DOHH2 (cell line): Measurements from ENCODE around the gene EPSTI1.
A peak's percentile ranks its signal among the peaks of the same experiment; 100 is the strongest.
"Not testable (repeated sequence)": the region's sequence is repeated elsewhere in the genome, so short reads cannot be mapped to it uniquely, and the experiment has no call there.

Experiments
- H3F3A ChIP-seq: fragments of 200-600 bp; sonication (generic), shearing (Covaris generic); 2 replicates; pipeline ENCODE4 v1.6.0; 2016; ENCODE audit warnings: antibody characterized with exemption, mild to moderate bottlenecking; ENCODE audit not compliant: control insufficient read depth, insufficient read depth
- H3K27ac ChIP-seq: fragments of 200-600 bp; sonication (generic); 2 replicates; pipeline ENCODE4 v1.5.1; 2014; ENCODE audit warnings: low read depth, mild to moderate bottlenecking, low read length, moderate library complexity
- H3K27me3 ChIP-seq: fragments of 200-600 bp; sonication (generic); 2 replicates; pipeline ENCODE4 v1.6.1; 2014; ENCODE audit warnings: mild to moderate bottlenecking, low read length, mixed read lengths; ENCODE audit not compliant: control insufficient read depth
- H3K36me3 ChIP-seq: fragments of 200-600 bp; sonication (generic); 2 replicates; pipeline ENCODE4 v1.6.1; 2014; ENCODE audit warnings: mild to moderate bottlenecking, low read length, moderate library complexity, mixed read lengths; ENCODE audit not compliant: control insufficient read depth
- H3K4me1 ChIP-seq: fragments of 200-600 bp; sonication (generic); 2 replicates; pipeline ENCODE4 v1.6.1; 2014; ENCODE audit warnings: mild to moderate bottlenecking, low read length, mixed read lengths; ENCODE audit not compliant: control insufficient read depth
- H3K4me2 ChIP-seq: fragments of 200-600 bp; sonication (generic); 2 replicates; pipeline ENCODE4 v1.6.0; 2014; ENCODE audit warnings: mild to moderate bottlenecking, low read length, moderate library complexity
- H3K4me3 ChIP-seq: fragments of 200-600 bp; sonication (generic); 2 replicates; pipeline ENCODE4 v1.5.1; 2014; ENCODE audit warnings: mild to moderate bottlenecking, low read length, mixed read lengths
- H3K79me2 ChIP-seq: fragments of 200-600 bp; sonication (generic); 2 replicates; pipeline ENCODE4 v1.6.1; 2014; ENCODE audit warnings: mild to moderate bottlenecking, low read length, mixed read lengths; ENCODE audit not compliant: control insufficient read depth
- H3K9me2 ChIP-seq: fragments of 200-600 bp; sonication (generic); replicated peaks from 2 replicates; pipeline ENCODE4 v1.6.1; 2014; ENCODE audit warnings: mild to moderate bottlenecking, low read length, mixed read lengths; ENCODE audit not compliant: control insufficient read depth
- H3K9me3 ChIP-seq: fragments of 200-600 bp; sonication (generic); 2 replicates; pipeline ENCODE4 v1.6.1; 2014; ENCODE audit warnings: antibody characterized with exemption, low read length, mixed read lengths; ENCODE audit not compliant: control insufficient read depth, insufficient read depth
- H4K20me1 ChIP-seq: fragments of 200-600 bp; sonication (generic); 2 replicates; pipeline ENCODE4 v1.6.0; 2014; ENCODE audit warnings: low read depth, mild to moderate bottlenecking, antibody characterized with exemption, low read length, moderate library complexity; ENCODE audit not compliant: control insufficient read depth, insufficient read depth
- EZH2phosphoT487 ChIP-seq: fragments of 200-600 bp; sonication (generic); IDR thresholded peaks from 2 replicates; pipeline ENCODE4 v1.6.1; 2017; ENCODE audit warnings: borderline replicate concordance, mild to moderate bottlenecking, antibody characterized with exemption, low read length, moderate library complexity, mixed read lengths
- TF ChIP-seq, protein P1 (sequence below): fragments of 200-600 bp; sonication (generic); IDR thresholded peaks from one replicate; pipeline ENCODE4 v1.5.1; 2014; ENCODE audit warnings: antibody characterized with exemption, mild to moderate bottlenecking, low read depth, low read length; ENCODE audit not compliant: poor library complexity, severe bottlenecking

Gene EPSTI1, protein sequence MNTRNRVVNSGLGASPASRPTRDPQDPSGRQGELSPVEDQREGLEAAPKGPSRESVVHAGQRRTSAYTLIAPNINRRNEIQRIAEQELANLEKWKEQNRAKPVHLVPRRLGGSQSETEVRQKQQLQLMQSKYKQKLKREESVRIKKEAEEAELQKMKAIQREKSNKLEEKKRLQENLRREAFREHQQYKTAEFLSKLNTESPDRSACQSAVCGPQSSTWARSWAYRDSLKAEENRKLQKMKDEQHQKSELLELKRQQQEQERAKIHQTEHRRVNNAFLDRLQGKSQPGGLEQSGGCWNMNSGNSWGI

DNA sequence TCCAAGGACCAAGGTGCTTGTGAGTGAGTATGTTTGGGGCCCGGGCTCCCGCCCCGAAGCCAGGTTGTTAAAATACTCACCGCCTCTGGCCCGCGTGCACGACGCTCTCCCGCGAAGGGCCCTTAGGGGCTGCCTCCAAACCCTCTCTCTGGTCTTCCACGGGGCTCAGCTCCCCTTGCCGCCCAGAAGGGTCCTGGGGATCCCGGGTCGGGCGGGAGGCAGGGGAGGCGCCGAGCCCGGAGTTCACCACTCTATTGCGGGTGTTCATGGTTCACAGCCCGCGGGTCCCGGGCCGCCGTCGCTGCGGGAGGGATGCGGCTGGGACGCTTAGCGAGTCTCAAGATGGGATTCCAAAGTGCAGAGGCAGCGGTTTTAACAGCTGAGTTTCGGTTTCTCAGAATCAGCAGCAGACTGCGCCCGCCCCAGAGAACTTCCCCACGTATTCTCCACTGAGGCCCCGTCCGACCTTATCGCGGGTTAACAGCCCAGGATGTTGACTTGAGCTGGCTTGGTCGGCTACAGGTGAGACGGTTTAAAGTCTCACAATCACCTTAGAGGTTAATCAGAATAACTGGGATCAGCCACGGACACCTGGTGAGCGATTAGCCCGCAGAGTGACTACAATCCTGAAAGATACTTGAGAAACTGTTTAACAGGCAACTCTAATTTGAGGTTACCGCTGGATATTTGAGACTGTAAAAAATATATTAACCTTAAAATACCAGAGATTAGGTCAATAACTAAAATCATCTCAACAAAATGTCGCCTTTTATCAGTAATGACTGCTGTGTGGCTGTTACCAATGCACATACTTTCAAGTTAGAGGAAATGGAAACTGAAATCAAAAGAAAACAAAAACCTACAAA is at the start of gene EPSTI1:
EPSTI1 (minus strand) TSS at position 344 of the 866 bp plus-strand sequence; CDS start at position 268, 76 bp downstream.
- H3K4me1 ChIP-seq = peaks cover 27% of the 10 kb centered on the region
- H3F3A ChIP-seq = no peaks in the 10 kb centered on the region; the same call in 1 of the 2 replicates
- H3K9me2 ChIP-seq = no peaks in the 10 kb centered on the region
- no peaks in the 10 kb centered on the region for H3K27me3 ChIP-seq
- H3K4me3 ChIP-seq = peak within 1 kb of the TSS; percentile 76
- H3K9me3 ChIP-seq = no peaks in the 10 kb centered on the region
- no peaks in the 10 kb centered on the region for H3K79me2 ChIP-seq
- no peaks in the 10 kb centered on the region for H3K36me3 ChIP-seq
- peak within 1 kb of the TSS; percentile 88 for H3K4me2 ChIP-seq
- H3K27ac ChIP-seq = no peak within 1 kb of the TSS
- H4K20me1 ChIP-seq = no peaks in the 10 kb centered on the region
- TF ChIP-seq, protein P1, sequence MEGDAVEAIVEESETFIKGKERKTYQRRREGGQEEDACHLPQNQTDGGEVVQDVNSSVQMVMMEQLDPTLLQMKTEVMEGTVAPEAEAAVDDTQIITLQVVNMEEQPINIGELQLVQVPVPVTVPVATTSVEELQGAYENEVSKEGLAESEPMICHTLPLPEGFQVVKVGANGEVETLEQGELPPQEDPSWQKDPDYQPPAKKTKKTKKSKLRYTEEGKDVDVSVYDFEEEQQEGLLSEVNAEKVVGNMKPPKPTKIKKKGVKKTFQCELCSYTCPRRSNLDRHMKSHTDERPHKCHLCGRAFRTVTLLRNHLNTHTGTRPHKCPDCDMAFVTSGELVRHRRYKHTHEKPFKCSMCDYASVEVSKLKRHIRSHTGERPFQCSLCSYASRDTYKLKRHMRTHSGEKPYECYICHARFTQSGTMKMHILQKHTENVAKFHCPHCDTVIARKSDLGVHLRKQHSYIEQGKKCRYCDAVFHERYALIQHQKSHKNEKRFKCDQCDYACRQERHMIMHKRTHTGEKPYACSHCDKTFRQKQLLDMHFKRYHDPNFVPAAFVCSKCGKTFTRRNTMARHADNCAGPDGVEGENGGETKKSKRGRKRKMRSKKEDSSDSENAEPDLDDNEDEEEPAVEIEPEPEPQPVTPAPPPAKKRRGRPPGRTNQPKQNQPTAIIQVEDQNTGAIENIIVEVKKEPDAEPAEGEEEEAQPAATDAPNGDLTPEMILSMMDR = no peak
- no peak for TF ChIP-seq EZH2phosphoT487

DNA sequence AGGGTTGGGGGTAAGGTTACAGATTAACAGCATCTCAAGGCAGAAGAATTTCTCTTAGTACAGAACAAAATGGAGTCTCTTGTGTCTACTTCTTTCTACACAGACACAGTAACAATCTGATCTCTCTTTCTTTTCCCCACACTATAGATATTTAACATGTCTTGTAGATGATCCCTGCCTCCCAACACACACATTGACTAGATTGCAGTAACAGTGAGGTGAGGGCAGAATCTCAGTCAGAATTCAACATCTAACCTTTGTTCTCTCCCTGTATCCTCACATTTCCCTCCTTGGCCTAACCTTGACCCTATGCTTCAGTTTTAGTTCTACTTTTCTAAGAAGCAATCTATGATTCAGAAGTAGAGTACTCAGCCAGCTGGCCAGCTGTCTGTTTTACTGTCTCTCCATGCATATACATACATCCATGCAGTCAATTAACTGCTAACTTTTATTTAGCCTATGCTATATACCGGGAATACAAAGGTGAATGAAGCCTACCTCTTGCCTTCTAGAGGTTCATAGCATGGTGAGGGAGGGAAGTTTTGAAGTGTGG is 49.4 kb upstream of the EPSTI1 start:
- no peak for TF ChIP-seq EZH2phosphoT487
- TF ChIP-seq, protein P1 = no peak
- H3K4me1 ChIP-seq = peaks cover 72% of the 10 kb centered on the region
- no peaks in the 10 kb centered on the region for H4K20me1 ChIP-seq
- H3K27me3 ChIP-seq = no peaks in the 10 kb centered on the region
- H3K9me3 ChIP-seq = no peaks in the 10 kb centered on the region
- H3K36me3 ChIP-seq = peaks cover 26% of the 10 kb centered on the region
- H3K9me2 ChIP-seq = no peaks in the 10 kb centered on the region
- no peak overlapping the region for H3K27ac ChIP-seq
- peaks cover 15% of the 10 kb centered on the region for H3F3A ChIP-seq
- peak overlapping the region; percentile 30; the same call in 1 of the 2 replicates for H3K4me2 ChIP-seq
- H3K79me2 ChIP-seq = peaks cover 92% of the 10 kb centered on the region
- no peak overlapping the region for H3K4me3 ChIP-seq

DNA sequence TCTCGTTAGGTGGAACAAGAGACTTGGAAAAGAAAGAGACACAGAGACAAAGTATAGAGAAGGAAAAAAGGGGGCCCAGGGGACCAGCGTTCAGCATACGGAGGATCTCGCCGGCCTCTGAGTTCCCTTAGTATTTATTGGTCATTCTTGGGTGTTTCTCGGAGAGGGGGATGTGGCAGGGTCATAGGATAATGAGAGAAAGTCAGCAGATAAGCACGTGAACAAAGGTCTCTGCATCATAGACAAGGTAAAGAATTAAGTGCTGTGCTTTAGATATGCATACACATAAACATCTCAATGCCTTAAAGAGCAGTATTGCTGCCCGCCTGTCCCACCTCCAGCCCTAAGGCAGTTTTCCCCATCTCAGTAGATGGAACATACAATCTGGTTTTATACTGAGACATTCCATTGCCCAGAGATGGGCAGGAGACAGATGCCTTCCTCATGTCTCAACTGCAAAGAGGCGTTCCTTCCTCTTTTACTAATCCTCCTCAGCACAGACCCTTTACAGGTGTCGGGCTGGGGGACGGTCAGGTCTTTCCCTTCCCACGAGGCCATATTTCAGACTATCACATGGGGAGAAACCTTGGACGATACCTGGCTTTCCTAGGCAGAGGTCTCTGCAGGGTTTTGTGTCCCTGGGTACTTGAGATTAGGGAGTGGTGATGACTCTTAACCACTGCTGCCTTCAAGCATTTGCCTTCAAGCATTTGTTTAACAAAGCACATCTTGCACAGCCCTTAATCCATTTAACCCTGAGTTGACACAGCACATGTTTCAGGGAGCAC is 48.7 kb upstream of the EPSTI1 start:
- Histone ChIP-seq H3K4me2 (peak overlapping the region; percentile 28), H3K36me3 (peaks cover 25% of the 10 kb centered on the region), H3K4me1 (peaks cover 66% of the 10 kb centered on the region), H3F3A (peaks cover 13% of the 10 kb centered on the region), H3K79me2 (peaks cover 92% of the 10 kb centered on the region)
- not testable (repeated sequence) for H4K20me1 ChIP-seq, H3K9me3 ChIP-seq, H3K27me3 ChIP-seq, H3K4me3 ChIP-seq, H3K27ac ChIP-seq, H3K9me2 ChIP-seq
